Esophagus (tissue), 2 donors: Measurements from ENCODE around the gene PPP3CA. TPM values are rescaled to one million over a fixed set of nuclear protein-coding genes. Genes with fewer than 3 reads are reported as not detected.

Experiments
- H3K27ac ChIP-seq, 2 donors: one replicate each; pipeline ENCODE4 v1.5.1; 2013; ENCODE audit warnings: low read depth in 2 of 2, mild to moderate bottlenecking in 2 of 2, inconsistent platforms in 1 of 2, low read length in 1 of 2, moderate library complexity in 1 of 2
- H3K27me3 ChIP-seq, 2 donors: one replicate each; pipeline ENCODE4 v1.6.1; 2013; ENCODE audit warnings: low read length in 2 of 2, control low read depth in 1 of 2, mild to moderate bottlenecking in 1 of 2; ENCODE audit not compliant: insufficient read depth in 2 of 2, control insufficient read depth in 1 of 2
- H3K36me3 ChIP-seq, 2 donors: one replicate each; pipeline ENCODE4 v1.6.1; 2013; ENCODE audit warnings: low read length in 1 of 2; ENCODE audit not compliant: control insufficient read depth in 2 of 2, insufficient read depth in 2 of 2
- H3K4me1 ChIP-seq, 2 donors: one replicate each; pipeline ENCODE4 v1.6.1; 2013; ENCODE audit warnings: low read length in 1 of 2; ENCODE audit not compliant: control insufficient read depth in 2 of 2, insufficient read depth in 2 of 2
- H3K4me3 ChIP-seq, 2 donors: one replicate each; pipeline ENCODE4 v1.5.1; 2013; ENCODE audit warnings: low read length in 2 of 2, mild to moderate bottlenecking in 2 of 2, low read depth in 1 of 2, moderate library complexity in 1 of 2
- H3K9me3 ChIP-seq, 2 donors: one replicate each; pipeline ENCODE4 v1.6.1; 2013; ENCODE audit warnings: mild to moderate bottlenecking in 2 of 2, low read depth in 1 of 2, low read length in 1 of 2, moderate library complexity in 1 of 2; ENCODE audit not compliant: control insufficient read depth in 2 of 2, insufficient read depth in 1 of 2
- WGBS, 2 donors: extraction: QIAGEN DNeasy Blood & Tissue Kit; methylation state at CpG; one replicate each; pipeline ENCODE4 v1.1.7; 2013; 5-methylcytosine and 5-hydroxymethylcytosine counted together
- polyA plus RNA-seq, 2 donors: library from polyadenylated mRNA; stranded (reverse); fragments of 200-250 nt; gene quantifications; one replicate each; pipeline ENCODE4 v1.2.3, GENCODE V29; 2013
- donor health status: healthy with polysubstance abuse.
- donor health status: Bipolar disorder and iron deficiency.

Gene PPP3CA
- polyA plus RNA-seq, 2 donors, result 5.2 to 5.8 TPM

- H3K4me1 ChIP-seq, result no peaks in the 10 kb centered on the region
- no peaks in the 10 kb centered on the region for H3K36me3 ChIP-seq
- H3K9me3 ChIP-seq, result no peaks in the 10 kb centered on the region
- no peak overlapping the region for H3K4me3 ChIP-seq
- H3K27me3 ChIP-seq, result no peaks in the 10 kb centered on the region
- H3K27ac ChIP-seq, result no peak overlapping the region
- 43 to 44% methylated on average over 1 of the region's 1 CpG for WGBS, 2 donors
Measured at GRCh38 chr4:101265816-101266172, 81.5 kb downstream of the PPP3CA start.

DNA sequence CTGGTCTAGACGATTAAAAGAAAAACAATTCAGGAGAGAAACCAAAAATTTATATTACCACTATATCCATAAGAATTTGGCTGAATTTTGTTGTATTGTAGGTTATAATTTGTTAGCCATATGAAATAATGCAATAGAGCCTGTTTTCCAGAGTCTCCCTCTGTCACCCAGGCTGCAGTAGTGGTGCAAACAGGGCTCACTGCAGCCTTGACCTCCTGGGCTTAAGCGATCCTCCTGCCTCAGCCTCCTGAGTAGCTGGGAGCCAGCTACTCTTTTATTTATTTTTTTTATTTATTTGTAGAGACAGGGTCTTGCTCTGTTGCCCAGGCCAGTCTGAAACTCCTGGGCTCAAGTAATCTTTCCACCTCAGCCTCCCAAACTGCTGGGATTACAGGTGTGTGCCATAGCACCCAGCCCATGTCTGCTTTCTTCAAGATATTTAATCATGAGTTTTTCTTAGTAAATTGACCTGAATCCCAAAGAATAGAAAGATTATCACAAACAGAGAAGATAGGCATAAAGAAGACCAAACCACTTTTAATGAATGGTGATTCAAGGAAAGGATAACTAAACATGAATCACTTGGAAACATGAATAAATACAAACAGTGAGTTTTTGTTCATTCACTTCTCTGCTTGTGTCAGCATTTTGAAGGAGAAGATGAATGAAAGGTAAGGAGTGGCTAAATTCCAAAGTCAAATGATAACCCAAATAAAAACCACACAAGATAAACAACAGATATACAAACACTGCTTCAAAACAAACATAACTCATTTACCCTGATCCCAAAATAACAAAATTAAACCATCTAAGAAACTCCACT, 82.1 kb downstream of the PPP3CA start:
- Histone ChIP-seq H3K4me1 (no peaks in the 10 kb centered on the region), H3K27ac (no peak overlapping the region)
- 75 to 85% methylated on average over 2 of the region's 2 CpGs for WGBS, 2 donors

DNA sequence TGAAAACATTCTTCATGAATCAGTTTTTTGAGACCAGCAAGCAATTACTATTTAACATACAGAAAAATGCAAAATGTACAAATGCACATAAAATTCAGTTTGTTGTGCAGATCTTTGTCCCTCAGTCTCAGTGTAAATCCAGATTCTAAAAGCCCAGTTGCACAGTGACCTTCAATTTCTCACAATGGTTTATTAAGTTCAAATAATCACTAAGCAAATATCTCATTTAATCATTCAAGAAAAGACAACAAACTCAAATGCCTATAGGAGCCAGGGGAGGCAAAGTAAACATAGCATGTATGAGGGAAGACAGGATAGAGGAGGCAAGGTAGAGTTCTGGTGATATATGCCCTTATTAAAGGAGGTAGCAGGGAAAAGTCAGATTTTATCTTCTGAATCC, 82.8 kb downstream of the PPP3CA start:
- no peaks in the 10 kb centered on the region for H3K36me3 ChIP-seq

More for the DNA sequence above, 82.1 kb downstream of the PPP3CA start:
- no peak overlapping the region for H3K4me3 ChIP-seq
- no peaks in the 10 kb centered on the region for H3K9me3 ChIP-seq
- H3K27me3 ChIP-seq, result no peaks in the 10 kb centered on the region
- H3K36me3 ChIP-seq, result no peaks in the 10 kb centered on the region

GRCh38 chr4:101262683-101263082, 84.6 kb downstream of the PPP3CA start:
- Histone ChIP-seq H3K4me1 (no peaks in the 10 kb centered on the region), H3K27ac (no peak overlapping the region), H3K4me3 (no peak overlapping the region), H3K36me3 (no peaks in the 10 kb centered on the region), H3K9me3 (no peaks in the 10 kb centered on the region), H3K27me3 (no peaks in the 10 kb centered on the region)

More for the DNA sequence above, 82.8 kb downstream of the PPP3CA start:
- H3K4me1 ChIP-seq, result no peaks in the 10 kb centered on the region
- H3K4me3 ChIP-seq, result no peak overlapping the region
- no peaks in the 10 kb centered on the region for H3K9me3 ChIP-seq
- H3K27me3 ChIP-seq, result no peaks in the 10 kb centered on the region
- H3K27ac ChIP-seq, result no peak overlapping the region

DNA sequence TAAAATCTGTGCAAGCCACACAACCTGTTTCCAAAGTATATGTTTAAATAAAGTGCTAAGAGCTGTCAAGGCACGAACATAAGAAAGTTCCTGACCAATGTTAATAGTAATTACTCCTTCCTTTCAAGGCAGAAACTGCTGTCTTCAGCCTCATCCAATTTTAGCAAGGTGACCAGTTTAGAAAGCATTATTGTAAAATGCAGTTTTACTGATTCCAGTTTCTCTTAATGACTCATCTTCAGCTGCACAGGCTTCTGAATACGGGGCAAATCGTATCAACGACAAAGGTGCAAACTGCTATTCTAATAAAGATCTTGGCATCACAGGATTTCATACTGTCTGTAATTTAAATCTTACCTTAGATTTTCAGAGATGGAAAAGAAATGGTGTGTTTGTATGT, 87.5 kb downstream of the PPP3CA start:
- no peak overlapping the region for H3K4me3 ChIP-seq
- H3K27me3 ChIP-seq, result no peaks in the 10 kb centered on the region
- H3K36me3 ChIP-seq, result no peaks in the 10 kb centered on the region
- H3K27ac ChIP-seq, result no peak overlapping the region
- no peaks in the 10 kb centered on the region for H3K4me1 ChIP-seq
- 51 to 55% methylated on average over 4 of the region's 4 CpGs for WGBS, 2 donors
- H3K9me3 ChIP-seq, result no peaks in the 10 kb centered on the region

DNA sequence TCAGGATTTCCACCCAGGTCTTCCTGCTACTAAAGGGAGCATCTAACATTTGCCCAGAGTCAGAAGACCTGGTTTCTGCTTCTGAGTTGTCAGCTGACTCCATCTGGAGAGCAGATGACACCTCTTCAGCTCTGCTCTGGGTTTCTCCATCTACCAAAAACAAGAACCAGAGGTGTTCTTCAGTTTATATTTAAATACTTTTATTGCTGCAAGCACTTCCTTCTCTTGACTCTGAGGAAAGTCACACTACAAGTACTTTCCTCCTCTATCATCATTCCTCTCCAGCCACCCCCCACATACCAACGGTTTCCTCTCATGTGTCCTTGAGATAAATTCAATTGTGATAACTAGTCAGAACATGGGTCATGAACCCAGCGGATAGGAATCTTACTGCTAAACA, 88.4 kb downstream of the PPP3CA start:
- Histone ChIP-seq H3K27me3 (no peaks in the 10 kb centered on the region), H3K36me3 (no peaks in the 10 kb centered on the region), H3K4me1 (no peaks in the 10 kb centered on the region), H3K9me3 (no peaks in the 10 kb centered on the region), H3K4me3 (no peak overlapping the region), H3K27ac (no peak overlapping the region)
- WGBS, 2 donors, result 53 to 74% methylated on average over 2 of the region's 2 CpGs

DNA sequence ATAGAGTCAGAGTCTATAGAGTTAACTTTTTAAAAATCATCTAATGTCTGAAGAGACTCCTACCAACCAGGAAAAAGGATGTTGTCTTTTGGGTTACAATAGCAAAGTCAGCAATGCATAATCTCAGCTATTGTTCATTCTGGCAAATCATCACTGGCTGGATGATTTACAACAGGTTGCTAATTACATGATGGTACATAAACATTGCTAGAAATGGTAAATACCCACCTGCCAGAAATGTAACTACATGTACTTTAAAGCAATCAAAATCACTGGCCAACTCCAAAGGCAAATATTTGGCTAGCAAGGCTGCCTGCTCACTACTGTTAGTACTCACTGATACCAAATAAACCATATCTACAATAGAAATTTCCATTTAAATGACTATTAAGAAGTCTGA, 91.1 kb downstream of the PPP3CA start:
- Histone ChIP-seq H3K4me3 (no peak overlapping the region), H3K9me3 (no peaks in the 10 kb centered on the region), H3K27me3 (no peaks in the 10 kb centered on the region), H3K36me3 (no peaks in the 10 kb centered on the region), H3K27ac (no peak overlapping the region), H3K4me1 (no peaks in the 10 kb centered on the region)

DNA sequence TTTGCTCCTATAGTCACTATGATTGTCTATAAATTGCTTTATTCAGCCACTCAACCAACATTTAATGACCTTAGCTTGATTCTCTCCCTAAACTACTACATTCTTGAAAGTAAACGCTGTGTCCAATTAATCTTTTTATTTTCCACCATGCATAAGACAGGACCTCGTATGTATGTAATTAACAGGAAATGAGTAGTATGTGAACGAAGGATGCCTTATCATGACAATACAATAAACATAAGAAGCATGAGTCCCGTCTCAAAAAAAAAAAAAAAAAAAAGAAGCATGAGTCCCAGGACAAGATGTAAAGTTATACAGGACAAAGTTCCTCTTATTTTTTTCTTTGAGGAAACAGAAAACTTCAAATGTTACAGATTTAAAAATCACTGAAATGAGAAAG, 92.5 kb downstream of the PPP3CA start:
- H3K9me3 ChIP-seq, result no peaks in the 10 kb centered on the region
- H3K27ac ChIP-seq, result no peak overlapping the region
- H3K4me1 ChIP-seq, result no peaks in the 10 kb centered on the region
- 54 to 72% methylated on average over 4 of the region's 4 CpGs for WGBS, 2 donors
- no peaks in the 10 kb centered on the region for H3K27me3 ChIP-seq
- no peaks in the 10 kb centered on the region for H3K36me3 ChIP-seq
- no peak overlapping the region for H3K4me3 ChIP-seq

DNA sequence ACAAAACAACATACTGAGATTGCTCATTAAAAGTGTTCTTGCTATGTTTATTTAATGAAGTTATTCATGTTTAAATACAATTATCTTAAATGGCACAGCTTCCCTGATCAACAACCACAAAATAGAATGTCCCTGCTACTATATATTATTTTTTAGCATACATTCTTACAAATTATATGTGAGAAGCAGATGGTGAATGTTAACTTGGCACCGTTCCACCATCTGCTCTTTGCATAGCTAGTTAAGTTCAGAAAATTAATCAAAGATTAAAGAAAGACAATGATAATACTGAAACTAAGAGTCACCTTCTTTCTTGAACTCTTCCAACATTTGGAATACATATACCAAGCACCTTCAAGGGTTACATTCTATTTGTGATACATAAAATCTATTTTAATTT, 94.2 kb downstream of the PPP3CA start:
- Histone ChIP-seq H3K4me3 (no peak overlapping the region), H3K9me3 (no peaks in the 10 kb centered on the region), H3K4me1 (no peaks in the 10 kb centered on the region), H3K27me3 (no peaks in the 10 kb centered on the region), H3K27ac (no peak overlapping the region), H3K36me3 (no peaks in the 10 kb centered on the region)
- WGBS, 2 donors, result 77 to 78% methylated on average over 1 of the region's 1 CpG

GRCh38 chr4:101252721-101253120, 94.6 kb downstream of the PPP3CA start:
- no peaks in the 10 kb centered on the region for H3K36me3 ChIP-seq
- no peaks in the 10 kb centered on the region for H3K27me3 ChIP-seq
- H3K9me3 ChIP-seq, result no peaks in the 10 kb centered on the region
- no peak overlapping the region for H3K4me3 ChIP-seq
- no peak overlapping the region for H3K27ac ChIP-seq
- WGBS, 2 donors, result 35 to 47% methylated on average over 2 of the region's 2 CpGs
- no peaks in the 10 kb centered on the region for H3K4me1 ChIP-seq
